ENCODE data around the gene HAP1. TPM values are rescaled to one million over a fixed set of nuclear protein-coding genes. Genes with fewer than 3 reads are reported as not detected.

The HAP1 gene
- total RNA-seq, 2 experiments from 2014 or later: 0.19 to 0.55 TPM

- no peak overlapping the region for H3K4me2 ChIP-seq (ENCODE audit: low read length)
- POLR2A ChIA-PET: no interaction called here
- H3K9me2 ChIP-seq (ENCODE audit: insufficient read depth, low read length): no peaks in the 10 kb centered on the region
- no TSS peak for BruUV-seq (replicated peaks)
- TF ChIP-seq, protein P1, sequence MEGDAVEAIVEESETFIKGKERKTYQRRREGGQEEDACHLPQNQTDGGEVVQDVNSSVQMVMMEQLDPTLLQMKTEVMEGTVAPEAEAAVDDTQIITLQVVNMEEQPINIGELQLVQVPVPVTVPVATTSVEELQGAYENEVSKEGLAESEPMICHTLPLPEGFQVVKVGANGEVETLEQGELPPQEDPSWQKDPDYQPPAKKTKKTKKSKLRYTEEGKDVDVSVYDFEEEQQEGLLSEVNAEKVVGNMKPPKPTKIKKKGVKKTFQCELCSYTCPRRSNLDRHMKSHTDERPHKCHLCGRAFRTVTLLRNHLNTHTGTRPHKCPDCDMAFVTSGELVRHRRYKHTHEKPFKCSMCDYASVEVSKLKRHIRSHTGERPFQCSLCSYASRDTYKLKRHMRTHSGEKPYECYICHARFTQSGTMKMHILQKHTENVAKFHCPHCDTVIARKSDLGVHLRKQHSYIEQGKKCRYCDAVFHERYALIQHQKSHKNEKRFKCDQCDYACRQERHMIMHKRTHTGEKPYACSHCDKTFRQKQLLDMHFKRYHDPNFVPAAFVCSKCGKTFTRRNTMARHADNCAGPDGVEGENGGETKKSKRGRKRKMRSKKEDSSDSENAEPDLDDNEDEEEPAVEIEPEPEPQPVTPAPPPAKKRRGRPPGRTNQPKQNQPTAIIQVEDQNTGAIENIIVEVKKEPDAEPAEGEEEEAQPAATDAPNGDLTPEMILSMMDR (conservative IDR thresholded peaks at IDR 0.05; ENCODE audit: low read length): no peak
- TF ChIP-seq EZH2phosphoT487 (IDR thresholded peaks at IDR 0.05; ENCODE audit: borderline replicate concordance, low read depth, low read length): no peak
- DNase-seq (ENCODE audit: low spot score): no peak
- H3K4me1 ChIP-seq (ENCODE audit: insufficient read depth, low read length, poor library complexity, severe bottlenecking): peaks cover 4% of the 10 kb centered on the region
- no peaks in the 10 kb centered on the region for H3K36me3 ChIP-seq (ENCODE audit: insufficient read depth, low read length)
- no peaks in the 10 kb centered on the region for H4K20me1 ChIP-seq (ENCODE audit: insufficient read depth, low read length)
- no peaks in the 10 kb centered on the region for H3K9me3 ChIP-seq (ENCODE audit: low read length)
- no peak overlapping the region for H2AFZ ChIP-seq (ENCODE audit: low read length)
- H3K27ac ChIP-seq (ENCODE audit: low read depth, low read length, poor library complexity, severe bottlenecking): no peak overlapping the region
- H3K4me3 ChIP-seq (ENCODE audit: low read depth, low read length, poor library complexity, severe bottlenecking): no peak overlapping the region
- CTCF ChIA-PET (ENCODE audit: unreplicated experiment): no interaction called here
- intact Hi-C loops (cut with micrococcal nuclease; ENCODE audit: unreplicated experiment): loop anchor here (5.0 to 10.0 kb wide), 2 partner anchors 127 to 375 kb away; partner anchors contain the start of genes DHX58 and KLHL11
- H3K79me2 ChIP-seq (ENCODE audit: insufficient read depth, low read depth, low read length): no peaks in the 10 kb centered on the region
Observed at GRCh38 chr17:41739661-41740352, 5.4 kb upstream of the HAP1 start.

DNA sequence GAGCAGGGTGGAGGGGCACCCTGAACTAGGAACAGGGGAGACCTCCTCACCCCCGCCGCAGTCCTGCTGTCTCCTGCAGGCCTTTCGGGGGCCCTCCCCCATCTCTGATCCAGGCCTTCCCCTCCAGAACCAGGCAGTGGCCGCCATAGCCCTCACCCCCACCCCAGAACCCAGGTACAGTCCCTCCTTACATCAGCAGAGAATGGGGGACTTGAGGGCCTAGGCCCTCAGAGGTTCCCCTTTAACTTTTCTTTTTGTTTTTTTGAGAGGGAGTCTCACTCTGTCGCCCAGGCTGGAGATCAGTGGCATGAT lies 4.3 kb upstream of the HAP1 start:
- CTCF ChIA-PET (ENCODE audit: unreplicated experiment): no interaction called here
- H3K4me1 ChIP-seq (ENCODE audit: insufficient read depth, low read length, poor library complexity, severe bottlenecking): peaks cover 4% of the 10 kb centered on the region
- H3K36me3 ChIP-seq (ENCODE audit: insufficient read depth, low read length): no peaks in the 10 kb centered on the region
- no peaks in the 10 kb centered on the region for H3K9me2 ChIP-seq (ENCODE audit: insufficient read depth, low read length)
- no peaks in the 10 kb centered on the region for H3K79me2 ChIP-seq (ENCODE audit: insufficient read depth, low read depth, low read length)
- TF ChIP-seq, protein P1 (conservative IDR thresholded peaks at IDR 0.05; ENCODE audit: low read length): no peak
- no peak for TF ChIP-seq EZH2phosphoT487 (IDR thresholded peaks at IDR 0.05; ENCODE audit: borderline replicate concordance, low read depth, low read length)
- no peaks in the 10 kb centered on the region for H3K9me3 ChIP-seq (ENCODE audit: low read length)
- no peak overlapping the region for H3K4me2 ChIP-seq (ENCODE audit: low read length)
- POLR2A ChIA-PET: no interaction called here
- no TSS peak for BruUV-seq (replicated peaks)
- intact Hi-C loops (cut with micrococcal nuclease; ENCODE audit: unreplicated experiment): loop anchor here (1.0 to 10.0 kb wide), 4 partner anchors 63 to 376 kb away; partner anchors contain the start of genes DHX58 and KLHL11
- no peak overlapping the region for H3K4me3 ChIP-seq (ENCODE audit: low read depth, low read length, poor library complexity, severe bottlenecking)
- H2AFZ ChIP-seq (ENCODE audit: low read length): peak overlapping the region; percentile 87
- H4K20me1 ChIP-seq (ENCODE audit: insufficient read depth, low read length): no peaks in the 10 kb centered on the region
- no peak overlapping the region for H3K27ac ChIP-seq (ENCODE audit: low read depth, low read length, poor library complexity, severe bottlenecking)
- DNase-seq (ENCODE audit: low spot score): no peak

DNA sequence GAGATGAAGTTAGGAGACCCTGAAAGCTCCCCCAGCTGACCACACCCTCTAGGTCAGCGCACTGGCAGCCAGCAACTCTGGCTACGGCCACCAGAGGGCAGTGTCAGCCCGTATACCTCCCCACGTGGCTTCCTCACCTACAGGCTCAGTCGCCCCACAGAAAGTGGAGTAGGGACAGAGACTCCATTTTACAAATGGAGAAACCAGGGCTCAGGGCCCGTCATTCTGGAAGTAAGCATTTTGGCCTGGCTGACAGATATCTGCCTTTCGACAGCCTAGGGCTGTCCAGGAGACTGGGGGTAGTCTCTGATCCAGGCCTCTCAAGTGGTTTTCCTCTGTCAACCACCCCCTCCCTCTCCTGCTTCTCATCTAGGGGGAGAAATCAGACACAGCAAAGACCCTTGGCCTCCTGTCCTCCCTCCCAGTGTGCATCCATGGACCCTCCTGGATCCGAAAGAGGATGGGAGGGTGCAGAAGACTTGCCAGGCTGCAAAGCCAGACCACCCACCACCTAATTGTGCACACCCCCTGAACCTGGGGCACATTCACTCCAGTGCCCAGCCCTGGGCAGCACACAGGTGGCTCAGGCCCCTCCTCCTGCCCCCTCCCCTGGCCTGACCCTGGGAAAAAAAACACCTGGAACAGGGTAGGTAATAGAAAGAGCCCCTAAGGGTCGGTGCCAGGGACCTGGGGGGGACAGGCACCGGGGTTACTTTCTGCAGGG lies 3.8 kb upstream of the HAP1 start:
- POLR2A ChIA-PET: no interaction called here
- CTCF ChIA-PET (ENCODE audit: unreplicated experiment): no interaction called here
- H3K36me3 ChIP-seq (ENCODE audit: insufficient read depth, low read length): no peaks in the 10 kb centered on the region
- peak overlapping the region; percentile 87 for H2AFZ ChIP-seq (ENCODE audit: low read length)
- TF ChIP-seq EZH2phosphoT487 (IDR thresholded peaks at IDR 0.05; ENCODE audit: borderline replicate concordance, low read depth, low read length): no peak
- TF ChIP-seq, protein P1 (conservative IDR thresholded peaks at IDR 0.05; ENCODE audit: low read length): peak; percentile 98
- no peak overlapping the region for H3K27ac ChIP-seq (ENCODE audit: low read depth, low read length, poor library complexity, severe bottlenecking)
- DNase-seq (ENCODE audit: low spot score): peak; percentile 84
- H3K4me1 ChIP-seq (ENCODE audit: insufficient read depth, low read length, poor library complexity, severe bottlenecking): peaks cover 4% of the 10 kb centered on the region
- no peaks in the 10 kb centered on the region for H4K20me1 ChIP-seq (ENCODE audit: insufficient read depth, low read length)
- no TSS peak for BruUV-seq (replicated peaks)
- no peak overlapping the region for H3K4me3 ChIP-seq (ENCODE audit: low read depth, low read length, poor library complexity, severe bottlenecking)
- no peaks in the 10 kb centered on the region for H3K9me2 ChIP-seq (ENCODE audit: insufficient read depth, low read length)
- H3K4me2 ChIP-seq (ENCODE audit: low read length): no peak overlapping the region
- H3K79me2 ChIP-seq (ENCODE audit: insufficient read depth, low read depth, low read length): no peaks in the 10 kb centered on the region
- H3K9me3 ChIP-seq (ENCODE audit: low read length): no peaks in the 10 kb centered on the region
- intact Hi-C loops (cut with micrococcal nuclease; ENCODE audit: unreplicated experiment): loop anchor here (1.0 to 10.0 kb wide), 4 partner anchors 63 to 377 kb away; partner anchors contain the start of genes DHX58 and KLHL11

All from OCI-LY7 (cell line).